A673 (cell line): Measurements from ENCODE around the gene SNAP47.

ENCODE experiments used
- EZH2 ChIP-seq: fragments of 200-600 bp; sonication (generic); IDR thresholded peaks from 2 replicates; pipeline ENCODE4 v1.6.1; 2017; ENCODE audit warnings: borderline replicate concordance, low read depth, mild to moderate bottlenecking, mixed read lengths, antibody characterized with exemption, low read length; ENCODE audit not compliant: poor library complexity, severe bottlenecking
- TF ChIP-seq, protein P1 (sequence below): fragments of 300-800, 200-600 bp; sonication (generic); conservative IDR thresholded peaks from 2 replicates; pipeline ENCODE4 v1.5.1; 2017; ENCODE audit warnings: low read depth, mild to moderate bottlenecking, antibody characterized with exemption, low read length, moderate library complexity, mixed read lengths

GRCh38 chr1:227798078-227798802 is 63.0 kb downstream of the SNAP47 start:
- TF ChIP-seq, protein P1, sequence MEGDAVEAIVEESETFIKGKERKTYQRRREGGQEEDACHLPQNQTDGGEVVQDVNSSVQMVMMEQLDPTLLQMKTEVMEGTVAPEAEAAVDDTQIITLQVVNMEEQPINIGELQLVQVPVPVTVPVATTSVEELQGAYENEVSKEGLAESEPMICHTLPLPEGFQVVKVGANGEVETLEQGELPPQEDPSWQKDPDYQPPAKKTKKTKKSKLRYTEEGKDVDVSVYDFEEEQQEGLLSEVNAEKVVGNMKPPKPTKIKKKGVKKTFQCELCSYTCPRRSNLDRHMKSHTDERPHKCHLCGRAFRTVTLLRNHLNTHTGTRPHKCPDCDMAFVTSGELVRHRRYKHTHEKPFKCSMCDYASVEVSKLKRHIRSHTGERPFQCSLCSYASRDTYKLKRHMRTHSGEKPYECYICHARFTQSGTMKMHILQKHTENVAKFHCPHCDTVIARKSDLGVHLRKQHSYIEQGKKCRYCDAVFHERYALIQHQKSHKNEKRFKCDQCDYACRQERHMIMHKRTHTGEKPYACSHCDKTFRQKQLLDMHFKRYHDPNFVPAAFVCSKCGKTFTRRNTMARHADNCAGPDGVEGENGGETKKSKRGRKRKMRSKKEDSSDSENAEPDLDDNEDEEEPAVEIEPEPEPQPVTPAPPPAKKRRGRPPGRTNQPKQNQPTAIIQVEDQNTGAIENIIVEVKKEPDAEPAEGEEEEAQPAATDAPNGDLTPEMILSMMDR: no peak
- no peak for TF ChIP-seq EZH2
